DND-41 (cell line): ENCODE results near the gene PTPRO.

Source experiments
- ATAC-seq: fragments of 200-7000 bp; cut with Tn5 transposase; 3 replicates; pipeline ENCODE4 v1.9.1; 2021; ENCODE audit warnings: low read depth; ENCODE audit not compliant: insufficient read depth
- DNase-seq: peaks from one replicate; pipeline ENCODE4 v3.0.0-alpha.2; 2020
- H2AFZ ChIP-seq: 2 replicates; pipeline ENCODE4 v1.6.0; 2012; ENCODE audit warnings: low read depth, low read length
- H3K27ac ChIP-seq: 2 replicates; pipeline ENCODE4 v1.5.1; 2012; ENCODE audit warnings: low read length, inconsistent platforms
- H3K27me3 ChIP-seq: fragments of 200-600 bp; sonication (generic); 2 replicates; pipeline ENCODE4 v1.6.0; 2012; ENCODE audit warnings: low read length, mild to moderate bottlenecking, inconsistent platforms; ENCODE audit not compliant: insufficient read depth, poor library complexity
- H3K36me3 ChIP-seq: 2 replicates; pipeline ENCODE4 v1.5.1; 2012; ENCODE audit warnings: low read length, inconsistent platforms; ENCODE audit not compliant: insufficient read depth
- H3K4me1 ChIP-seq: 2 replicates; pipeline ENCODE4 v1.5.1; 2012; ENCODE audit warnings: mild to moderate bottlenecking, low read length; ENCODE audit not compliant: insufficient read depth
- H3K4me2 ChIP-seq: 2 replicates; pipeline ENCODE4 v1.6.0; 2012; ENCODE audit warnings: mild to moderate bottlenecking, moderate library complexity, low read length, inconsistent platforms; ENCODE audit not compliant: insufficient read depth
- H3K4me3 ChIP-seq, 2 experiments: fragments of 200-600 bp in 1 of 2; shearing (Covaris generic) in 1 of 2; 2 replicates each; pipeline ENCODE4 v1.5.1; 2012 to 2016; ENCODE audit warnings: inconsistent platforms in 2 of 2, low read length in 2 of 2, mild to moderate bottlenecking in 2 of 2, low read depth in 1 of 2, moderate library complexity in 1 of 2
- H3K79me2 ChIP-seq: 2 replicates; pipeline ENCODE4 v1.6.0; 2012; ENCODE audit warnings: low read length, inconsistent platforms; ENCODE audit not compliant: insufficient read depth
- H3K9ac ChIP-seq: 2 replicates; pipeline ENCODE4 v1.6.0; 2012; ENCODE audit warnings: low read depth, mild to moderate bottlenecking, inconsistent platforms, low read length, moderate library complexity
- H3K9me3 ChIP-seq: 2 replicates; pipeline ENCODE4 v1.5.1; 2012; ENCODE audit warnings: low read length, moderate library complexity, mild to moderate bottlenecking, inconsistent platforms; ENCODE audit not compliant: insufficient read depth, severe bottlenecking
- H4K20me1 ChIP-seq: 2 replicates; pipeline ENCODE4 v1.6.0; 2012; ENCODE audit warnings: low read length; ENCODE audit not compliant: insufficient read depth
- CTCF ChIP-seq: IDR thresholded peaks from 2 replicates; pipeline ENCODE4 v1.5.1; 2012; ENCODE audit warnings: borderline replicate concordance, low read length, moderate library complexity, mild to moderate bottlenecking; ENCODE audit not compliant: poor library complexity, severe bottlenecking; ENCODE audit errors: extremely low read depth
- EZH2 ChIP-seq: IDR thresholded peaks from 3 replicates; pipeline ENCODE4 v1.6.1; 2012; ENCODE audit warnings: borderline replicate concordance, low read depth, mild to moderate bottlenecking, moderate library complexity, low read length, inconsistent platforms; ENCODE audit not compliant: severe bottlenecking

The PTPRO gene

GRCh38 chr12:15346488-15346887 is 24.2 kb downstream of the PTPRO start:
- no peak for DNase-seq
- no peak overlapping the region for H3K9ac ChIP-seq
- no peak overlapping the region for H3K4me3 ChIP-seq
- ATAC-seq, result no peak
- H3K9me3 ChIP-seq, result no peaks in the 10 kb centered on the region
- no peaks in the 10 kb centered on the region for H4K20me1 ChIP-seq
- no peak overlapping the region for H2AFZ ChIP-seq
- H3K4me2 ChIP-seq, result no peak overlapping the region
- H3K27ac ChIP-seq, result no peak overlapping the region
- no peaks in the 10 kb centered on the region for H3K4me1 ChIP-seq
- H3K36me3 ChIP-seq, result no peaks in the 10 kb centered on the region
- TF ChIP-seq CTCF, result no peak
- TF ChIP-seq EZH2, result no peak
- no peaks in the 10 kb centered on the region for H3K27me3 ChIP-seq
- no peaks in the 10 kb centered on the region for H3K79me2 ChIP-seq

- ATAC-seq (no peak), DNase-seq (no peak)
- Histone ChIP-seq H3K4me3 (no peak overlapping the region), H3K9ac (no peak overlapping the region), H4K20me1 (no peaks in the 10 kb centered on the region), H3K4me2 (no peak overlapping the region), H3K27ac (no peak overlapping the region), H3K79me2 (no peaks in the 10 kb centered on the region), H3K27me3 (no peaks in the 10 kb centered on the region), H3K36me3 (no peaks in the 10 kb centered on the region), H3K9me3 (no peaks in the 10 kb centered on the region), H2AFZ (no peak overlapping the region), H3K4me1 (no peaks in the 10 kb centered on the region)
- TF ChIP-seq EZH2 (no peak), CTCF (no peak)
Observed at GRCh38 chr12:15350643-15351042, 28.3 kb downstream of the PTPRO start.

- H3K4me3 ChIP-seq, result no peak overlapping the region
- no peak overlapping the region for H2AFZ ChIP-seq
- no peak for DNase-seq
- no peak for ATAC-seq
- no peaks in the 10 kb centered on the region for H3K9me3 ChIP-seq
- H3K27ac ChIP-seq, result no peak overlapping the region
- no peak overlapping the region for H3K9ac ChIP-seq
- no peaks in the 10 kb centered on the region for H3K4me1 ChIP-seq
- H3K27me3 ChIP-seq, result no peaks in the 10 kb centered on the region
- TF ChIP-seq CTCF (no peak), EZH2 (no peak)
- H3K79me2 ChIP-seq, result no peaks in the 10 kb centered on the region
- no peaks in the 10 kb centered on the region for H4K20me1 ChIP-seq
- H3K36me3 ChIP-seq, result no peaks in the 10 kb centered on the region
- no peak overlapping the region for H3K4me2 ChIP-seq
Observed at GRCh38 chr12:15355766-15356165, 33.5 kb downstream of the PTPRO start.

GRCh38 chr12:15356951-15357364 is 34.6 kb downstream of the PTPRO start:
- no peaks in the 10 kb centered on the region for H3K79me2 ChIP-seq
- no peaks in the 10 kb centered on the region for H4K20me1 ChIP-seq
- H3K36me3 ChIP-seq, result no peaks in the 10 kb centered on the region
- no peak for ATAC-seq
- no peaks in the 10 kb centered on the region for H3K4me1 ChIP-seq
- no peak for DNase-seq
- no peak overlapping the region for H3K27ac ChIP-seq
- H3K4me2 ChIP-seq, result no peak overlapping the region
- H3K27me3 ChIP-seq, result no peaks in the 10 kb centered on the region
- H2AFZ ChIP-seq, result no peak overlapping the region
- no peaks in the 10 kb centered on the region for H3K9me3 ChIP-seq
- TF ChIP-seq EZH2 (no peak), CTCF (no peak)
- H3K9ac ChIP-seq, result no peak overlapping the region
- H3K4me3 ChIP-seq, result no peak overlapping the region
